ENCODE results near the gene LINS1.

DNA sequence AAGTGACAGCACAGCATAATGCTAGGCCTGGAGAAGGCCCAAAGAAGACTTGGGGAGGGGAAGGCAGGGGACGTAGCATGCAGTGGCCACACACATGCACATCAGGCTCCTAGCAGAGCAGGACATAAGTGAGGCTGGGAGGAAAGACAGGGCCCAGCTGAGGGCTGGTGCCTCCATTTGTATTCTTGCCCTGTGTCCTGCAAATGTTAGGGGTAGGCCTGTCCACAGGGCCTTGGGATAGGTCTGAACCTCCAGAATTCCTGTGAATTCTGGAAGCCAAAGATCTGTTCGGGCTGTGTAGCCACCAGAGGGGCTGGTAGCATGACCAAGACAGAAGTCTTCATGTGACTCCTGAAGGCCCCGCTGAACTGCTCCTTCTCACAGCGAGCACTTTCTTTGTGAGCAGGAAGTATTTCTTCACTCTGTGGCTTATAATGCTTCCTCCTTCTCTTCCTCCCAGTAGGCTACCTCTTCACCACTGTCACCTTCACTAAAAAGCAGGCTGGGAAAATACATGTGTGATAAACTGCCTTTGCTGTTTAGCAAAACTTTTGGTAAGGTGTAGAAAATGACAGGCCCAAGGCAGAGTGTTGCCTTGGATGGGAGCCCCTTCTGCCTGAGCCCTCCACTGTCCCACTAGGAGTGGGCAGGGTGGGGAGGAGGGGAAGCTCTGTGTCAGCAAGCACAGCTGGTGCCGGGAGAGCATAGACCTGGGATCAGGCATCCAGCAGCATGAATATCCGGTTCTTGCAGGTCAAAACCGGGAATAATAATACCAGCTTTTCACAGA, 81.7 kb downstream of the LINS1 start:
- TF ChIP-seq, protein P1, sequence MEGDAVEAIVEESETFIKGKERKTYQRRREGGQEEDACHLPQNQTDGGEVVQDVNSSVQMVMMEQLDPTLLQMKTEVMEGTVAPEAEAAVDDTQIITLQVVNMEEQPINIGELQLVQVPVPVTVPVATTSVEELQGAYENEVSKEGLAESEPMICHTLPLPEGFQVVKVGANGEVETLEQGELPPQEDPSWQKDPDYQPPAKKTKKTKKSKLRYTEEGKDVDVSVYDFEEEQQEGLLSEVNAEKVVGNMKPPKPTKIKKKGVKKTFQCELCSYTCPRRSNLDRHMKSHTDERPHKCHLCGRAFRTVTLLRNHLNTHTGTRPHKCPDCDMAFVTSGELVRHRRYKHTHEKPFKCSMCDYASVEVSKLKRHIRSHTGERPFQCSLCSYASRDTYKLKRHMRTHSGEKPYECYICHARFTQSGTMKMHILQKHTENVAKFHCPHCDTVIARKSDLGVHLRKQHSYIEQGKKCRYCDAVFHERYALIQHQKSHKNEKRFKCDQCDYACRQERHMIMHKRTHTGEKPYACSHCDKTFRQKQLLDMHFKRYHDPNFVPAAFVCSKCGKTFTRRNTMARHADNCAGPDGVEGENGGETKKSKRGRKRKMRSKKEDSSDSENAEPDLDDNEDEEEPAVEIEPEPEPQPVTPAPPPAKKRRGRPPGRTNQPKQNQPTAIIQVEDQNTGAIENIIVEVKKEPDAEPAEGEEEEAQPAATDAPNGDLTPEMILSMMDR (IDR thresholded peaks at IDR 0.05), result no peak
- TF ChIP-seq EZH2 (IDR thresholded peaks at IDR 0.05; ENCODE audit: borderline replicate concordance, insufficient read depth, low read depth, low read length, poor library complexity, severe bottlenecking), result no peak
